Trophoblast cell (in vitro differentiated cells and primary cell): Measurements from ENCODE around the gene YTHDF1.

Source experiments
- DNase-seq, 2 donors: peaks; one replicate each; pipeline ENCODE4 v3.0.0-alpha.2; 2016
- H2AFZ ChIP-seq: 2 replicates; pipeline ENCODE4 v1.6.1; 2013; ENCODE audit warnings: low read length, moderate library complexity, mild to moderate bottlenecking; ENCODE audit not compliant: insufficient read depth, poor library complexity
- H2AK5ac ChIP-seq: 2 replicates; pipeline ENCODE4 v1.6.1; 2013; ENCODE audit warnings: mild to moderate bottlenecking, low read length
- H2BK120ac ChIP-seq: 2 replicates; pipeline ENCODE4 v1.6.1; 2013; ENCODE audit warnings: low read length, mild to moderate bottlenecking, moderate library complexity; ENCODE audit not compliant: insufficient read depth, poor library complexity
- H2BK12ac ChIP-seq: 2 replicates; pipeline ENCODE4 v1.6.1; 2013; ENCODE audit warnings: mild to moderate bottlenecking, low read length, moderate library complexity
- H2BK5ac ChIP-seq: 2 replicates; pipeline ENCODE4 v1.6.1; 2013; ENCODE audit warnings: low read length, low read depth, moderate library complexity, mild to moderate bottlenecking; ENCODE audit not compliant: poor library complexity
- H3K14ac ChIP-seq: 2 replicates; pipeline ENCODE4 v1.6.1; 2013; ENCODE audit warnings: mild to moderate bottlenecking, low read length
- H3K18ac ChIP-seq: 2 replicates; pipeline ENCODE4 v1.6.1; 2013; ENCODE audit warnings: mild to moderate bottlenecking, low read length
- H3K23ac ChIP-seq: 2 replicates; pipeline ENCODE4 v1.6.1; 2013; ENCODE audit warnings: low read length
- H3K27ac ChIP-seq: 2 replicates; pipeline ENCODE4 v1.5.1; 2013; ENCODE audit warnings: low read depth, mild to moderate bottlenecking, inconsistent platforms, low read length, moderate library complexity
- H3K27me3 ChIP-seq: 2 replicates; pipeline ENCODE4 v1.6.1; 2013; ENCODE audit warnings: inconsistent platforms, mild to moderate bottlenecking, low read length, moderate library complexity; ENCODE audit not compliant: insufficient read depth
- H3K36me3 ChIP-seq, 2 experiments: 1 replicate in 1 of 2; 2 replicates in 1 of 2; pipeline ENCODE4 v1.6.1; 2013; ENCODE audit warnings: low read length in 2 of 2, mild to moderate bottlenecking in 2 of 2, moderate library complexity in 1 of 2; ENCODE audit not compliant: insufficient read depth in 2 of 2, control insufficient read depth in 1 of 2
- H3K4ac ChIP-seq: 2 replicates; pipeline ENCODE4 v1.6.1; 2013; ENCODE audit warnings: low read depth, mild to moderate bottlenecking, low read length, moderate library complexity
- H3K4me1 ChIP-seq, 2 experiments: 1 replicate in 1 of 2; 2 replicates in 1 of 2; pipeline ENCODE4 v1.6.1; 2013; ENCODE audit warnings: low read length in 2 of 2, mild to moderate bottlenecking in 2 of 2, moderate library complexity in 1 of 2; ENCODE audit not compliant: insufficient read depth in 2 of 2, control insufficient read depth in 1 of 2
- H3K4me2 ChIP-seq: 2 replicates; pipeline ENCODE4 v1.6.1; 2013; ENCODE audit warnings: inconsistent platforms, mild to moderate bottlenecking, low read length, moderate library complexity
- H3K4me3 ChIP-seq: 2 replicates; pipeline ENCODE4 v1.5.1; 2013; ENCODE audit warnings: mild to moderate bottlenecking, low read depth, low read length, inconsistent platforms
- H3K79me1 ChIP-seq: one replicate; pipeline ENCODE4 v1.6.1; 2013; ENCODE audit warnings: low read length
- H3K79me2 ChIP-seq: 2 replicates; pipeline ENCODE4 v1.6.1; 2013; ENCODE audit warnings: low read length, mild to moderate bottlenecking; ENCODE audit not compliant: control insufficient read depth, insufficient read depth, poor library complexity
- H3K9ac ChIP-seq: 2 replicates; pipeline ENCODE4 v1.6.1; 2013; ENCODE audit warnings: mild to moderate bottlenecking, low read length
- H3K9me3 ChIP-seq: 2 replicates; pipeline ENCODE4 v1.6.1; 2013; ENCODE audit warnings: low read depth, mild to moderate bottlenecking, control low read depth, inconsistent platforms, low read length; ENCODE audit not compliant: insufficient read depth
- H4K12ac ChIP-seq: 2 replicates; pipeline ENCODE4 v1.6.1; 2013; ENCODE audit warnings: low read depth, mild to moderate bottlenecking, low read length, moderate library complexity
- H4K8ac ChIP-seq: 2 replicates; pipeline ENCODE4 v1.6.1; 2013; ENCODE audit warnings: low read depth, mild to moderate bottlenecking, low read length, moderate library complexity
- H4K91ac ChIP-seq: one replicate; pipeline ENCODE4 v1.6.1; 2013; ENCODE audit warnings: low read depth, mild to moderate bottlenecking, low read length, moderate library complexity
- WGBS: extraction: QIAGEN DNeasy Blood & Tissue Kit; methylation state at CpG from one replicate; pipeline ENCODE4 v1.1.7; 2013; ENCODE audit warnings: missing lambda C conversion rate; ENCODE audit not compliant: insufficient read length, insufficient coverage; ENCODE audit errors: extremely low coverage; 5-methylcytosine and 5-hydroxymethylcytosine counted together

Gene YTHDF1

DNA sequence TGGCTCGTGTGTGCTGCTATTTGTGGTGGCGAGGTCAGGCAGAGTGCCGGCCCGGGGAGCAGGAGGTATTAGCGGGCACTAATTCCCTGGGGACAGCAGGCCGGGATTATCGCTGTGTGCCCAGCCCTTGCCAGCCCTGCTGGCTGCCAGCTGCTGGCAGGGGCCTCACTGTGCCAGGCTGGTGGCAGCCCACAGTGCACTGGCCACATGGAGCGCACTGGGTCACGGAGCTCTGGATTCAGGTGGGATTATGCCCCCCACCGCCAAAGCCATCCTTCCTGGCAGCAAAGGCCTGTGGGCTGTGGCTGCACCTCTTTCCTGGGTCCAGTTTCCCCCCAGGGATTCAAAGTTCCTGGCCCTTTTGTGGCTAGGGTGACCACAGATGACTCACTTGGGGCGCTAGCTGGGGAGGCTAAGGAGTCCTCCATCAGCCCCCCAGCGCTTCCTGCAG, 59.7 kb downstream of the YTHDF1 start:
- Histone ChIP-seq H3K18ac (no peak overlapping the region), H2AK5ac (no peak overlapping the region), H4K8ac (no peak overlapping the region), H3K79me1 (no peaks in the 10 kb centered on the region), H3K23ac (no peak overlapping the region), H2BK12ac (no peak overlapping the region), H2BK5ac (no peak overlapping the region), H4K12ac (no peak overlapping the region), H3K36me3 (no peaks in the 10 kb centered on the region), H4K91ac (no peak overlapping the region), H3K14ac (no peak overlapping the region), H3K9me3 (peaks cover 8% of the 10 kb centered on the region), H3K9ac (no peak overlapping the region), H3K27ac (no peak overlapping the region), H3K4me3 (no peak overlapping the region), H2AFZ (no peak overlapping the region), H3K4me1 (no peaks in the 10 kb centered on the region), H3K4me2 (no peak overlapping the region), H3K4ac (no peak overlapping the region), H3K27me3 (no peaks in the 10 kb centered on the region), H3K79me2 (no peaks in the 10 kb centered on the region), H2BK120ac (no peak overlapping the region)
- no CpG with 5 or more reads among the region's 12 CpGs for WGBS
- no peak for DNase-seq

DNA sequence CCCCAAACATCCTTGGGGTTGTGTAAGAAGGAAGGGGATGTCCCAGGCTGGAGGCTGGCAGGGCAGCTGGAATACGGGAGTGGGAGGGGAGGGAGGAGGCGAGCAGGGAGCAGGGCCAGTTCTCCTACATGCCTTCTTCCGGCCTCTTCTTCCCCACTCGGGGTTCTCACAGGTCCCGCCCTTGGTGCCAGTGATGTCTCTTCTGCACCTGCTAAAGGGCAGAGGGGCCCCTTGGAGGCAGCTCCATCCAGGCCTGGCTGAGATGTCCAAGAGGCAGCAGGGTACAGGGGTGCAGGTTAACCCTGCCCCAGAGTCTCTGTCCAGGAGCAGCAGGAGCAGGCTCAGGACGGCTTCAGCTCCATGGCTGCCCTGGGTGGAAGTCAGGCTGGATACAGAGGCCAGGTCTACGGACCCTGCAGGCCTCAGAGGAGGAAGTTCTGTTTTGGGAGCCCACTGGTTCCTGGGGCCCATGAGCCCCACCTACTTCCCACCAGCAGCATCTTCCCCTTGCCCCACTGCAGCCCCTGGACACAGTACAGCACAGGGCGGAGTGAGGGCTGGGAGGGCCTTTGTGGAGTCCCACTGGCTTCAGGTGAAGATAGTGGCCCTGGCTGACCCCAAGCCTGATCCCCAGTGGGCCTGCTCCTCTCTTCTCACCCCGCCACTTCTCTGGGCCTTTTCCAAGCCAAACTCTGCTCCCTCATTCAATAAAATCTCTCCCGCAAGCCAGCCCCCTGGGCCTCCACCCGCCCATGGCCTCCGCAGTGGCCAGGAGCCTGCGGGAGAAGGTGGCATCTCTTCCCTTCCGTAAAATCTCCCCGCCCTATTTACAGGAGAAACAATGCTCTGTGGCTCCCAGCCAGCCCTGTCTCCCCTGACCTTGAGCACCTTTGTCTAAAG, 60.4 kb downstream of the YTHDF1 start:
- no peak overlapping the region for H3K4me3 ChIP-seq
- no peak overlapping the region for H4K91ac ChIP-seq

DNA sequence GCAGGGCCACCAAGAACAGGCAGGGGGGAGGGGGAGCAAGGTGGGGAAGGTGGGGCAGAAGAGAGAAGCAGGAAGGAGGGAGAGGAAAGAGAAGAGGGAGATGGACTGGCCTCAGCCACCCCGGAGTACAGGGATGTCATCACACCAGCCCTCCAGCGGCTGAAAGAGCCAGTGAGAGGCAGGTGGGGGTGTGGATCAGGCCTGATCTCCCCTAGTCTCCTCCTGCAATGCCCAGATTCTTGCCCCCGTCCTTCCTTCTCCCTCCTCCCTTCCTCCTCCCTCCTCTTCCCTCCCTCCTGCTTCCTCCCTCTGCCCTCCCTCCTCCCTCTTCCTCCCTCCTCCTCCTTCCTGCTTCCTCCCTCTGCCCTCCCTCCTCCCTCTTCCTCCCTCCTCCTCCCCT, 61.5 kb downstream of the YTHDF1 start:
- H3K4ac ChIP-seq: no peak overlapping the region
- no peak overlapping the region for H4K12ac ChIP-seq
- no peak overlapping the region for H2AFZ ChIP-seq
- no peak overlapping the region for H3K9ac ChIP-seq
- H2BK5ac ChIP-seq: no peak overlapping the region
- no peaks in the 10 kb centered on the region for H3K4me1 ChIP-seq
- no peak overlapping the region for H2AK5ac ChIP-seq
- no peak overlapping the region for H3K14ac ChIP-seq
- H4K91ac ChIP-seq: no peak overlapping the region
- no CpG with 5 or more reads among the region's 3 CpGs for WGBS
- peaks cover 7% of the 10 kb centered on the region for H3K9me3 ChIP-seq
- no peaks in the 10 kb centered on the region for H3K79me1 ChIP-seq
- no peaks in the 10 kb centered on the region for H3K36me3 ChIP-seq
- H2BK12ac ChIP-seq: no peak overlapping the region
- no peak overlapping the region for H3K27ac ChIP-seq
- H3K4me3 ChIP-seq: no peak overlapping the region
- H3K23ac ChIP-seq: no peak overlapping the region
- H3K4me2 ChIP-seq: no peak overlapping the region
- no peak overlapping the region for H3K18ac ChIP-seq
- H2BK120ac ChIP-seq: no peak overlapping the region
- no peak for DNase-seq
- H4K8ac ChIP-seq: no peak overlapping the region
- no peaks in the 10 kb centered on the region for H3K79me2 ChIP-seq
- no peaks in the 10 kb centered on the region for H3K27me3 ChIP-seq

More for the DNA sequence above, 60.4 kb downstream of the YTHDF1 start:
- Histone ChIP-seq H4K12ac (no peak overlapping the region), H3K9me3 (peaks cover 8% of the 10 kb centered on the region), H3K36me3 (no peaks in the 10 kb centered on the region), H3K27me3 (no peaks in the 10 kb centered on the region), H3K79me2 (no peaks in the 10 kb centered on the region), H3K23ac (no peak overlapping the region), H3K14ac (no peak overlapping the region), H3K4ac (no peak overlapping the region), H2BK5ac (no peak overlapping the region), H3K27ac (no peak overlapping the region), H2BK12ac (no peak overlapping the region), H2AFZ (no peak overlapping the region), H4K8ac (no peak overlapping the region), H3K4me1 (no peaks in the 10 kb centered on the region), H3K4me2 (no peak overlapping the region), H3K18ac (no peak overlapping the region), H3K9ac (no peak overlapping the region), H3K79me1 (no peaks in the 10 kb centered on the region), H2BK120ac (no peak overlapping the region), H2AK5ac (no peak overlapping the region)
- no peak for DNase-seq
- no CpG with 5 or more reads among the region's 15 CpGs for WGBS

GRCh38 chr20:63153254-63154221, 62.4 kb downstream of the YTHDF1 start:
- no peak overlapping the region for H2BK120ac ChIP-seq
- H2BK5ac ChIP-seq: no peak overlapping the region
- no CpG with 5 or more reads among the region's 16 CpGs for WGBS
- H2BK12ac ChIP-seq: no peak overlapping the region
- H4K8ac ChIP-seq: no peak overlapping the region
- no peak overlapping the region for H3K9ac ChIP-seq
- H3K23ac ChIP-seq: no peak overlapping the region
- H4K91ac ChIP-seq: no peak overlapping the region
- H3K4me3 ChIP-seq: no peak overlapping the region
- peaks cover 9% of the 10 kb centered on the region for H3K9me3 ChIP-seq
- no peaks in the 10 kb centered on the region for H3K79me2 ChIP-seq
- H3K18ac ChIP-seq: no peak overlapping the region
- H3K79me1 ChIP-seq: no peaks in the 10 kb centered on the region
- no peak overlapping the region for H3K14ac ChIP-seq
- H3K27me3 ChIP-seq: no peaks in the 10 kb centered on the region
- no peak overlapping the region for H3K4ac ChIP-seq
- H3K4me1 ChIP-seq: no peaks in the 10 kb centered on the region
- no peak overlapping the region for H2AFZ ChIP-seq
- no peak overlapping the region for H3K4me2 ChIP-seq
- no peak for DNase-seq
- H3K36me3 ChIP-seq: no peaks in the 10 kb centered on the region
- no peak overlapping the region for H3K27ac ChIP-seq
- H4K12ac ChIP-seq: no peak overlapping the region
- H2AK5ac ChIP-seq: no peak overlapping the region
